OCI-LY1 (cell line): ENCODE results near the gene ITGA4.

ENCODE experiments used
- EZH2 ChIP-seq: fragments of 200-600 bp; sonication (generic), shearing (Covaris generic); IDR thresholded peaks from 2 replicates; pipeline ENCODE4 v1.8.0; 2017; ENCODE audit warnings: borderline replicate concordance, mixed run types, mild to moderate bottlenecking, antibody characterized with exemption, low read length, moderate library complexity, mixed read lengths
- TF ChIP-seq, protein P1 (sequence below): fragments of 200-600 bp; sonication (generic), shearing (Covaris generic); IDR thresholded peaks from 2 replicates; pipeline ENCODE4 v1.5.1; 2017; ENCODE audit warnings: mild to moderate bottlenecking, antibody characterized with exemption, low read length, moderate library complexity, mixed read lengths

GRCh38 chr2:181574321-181574720 lies 117.1 kb downstream of the ITGA4 start:
- TF ChIP-seq, protein P1, sequence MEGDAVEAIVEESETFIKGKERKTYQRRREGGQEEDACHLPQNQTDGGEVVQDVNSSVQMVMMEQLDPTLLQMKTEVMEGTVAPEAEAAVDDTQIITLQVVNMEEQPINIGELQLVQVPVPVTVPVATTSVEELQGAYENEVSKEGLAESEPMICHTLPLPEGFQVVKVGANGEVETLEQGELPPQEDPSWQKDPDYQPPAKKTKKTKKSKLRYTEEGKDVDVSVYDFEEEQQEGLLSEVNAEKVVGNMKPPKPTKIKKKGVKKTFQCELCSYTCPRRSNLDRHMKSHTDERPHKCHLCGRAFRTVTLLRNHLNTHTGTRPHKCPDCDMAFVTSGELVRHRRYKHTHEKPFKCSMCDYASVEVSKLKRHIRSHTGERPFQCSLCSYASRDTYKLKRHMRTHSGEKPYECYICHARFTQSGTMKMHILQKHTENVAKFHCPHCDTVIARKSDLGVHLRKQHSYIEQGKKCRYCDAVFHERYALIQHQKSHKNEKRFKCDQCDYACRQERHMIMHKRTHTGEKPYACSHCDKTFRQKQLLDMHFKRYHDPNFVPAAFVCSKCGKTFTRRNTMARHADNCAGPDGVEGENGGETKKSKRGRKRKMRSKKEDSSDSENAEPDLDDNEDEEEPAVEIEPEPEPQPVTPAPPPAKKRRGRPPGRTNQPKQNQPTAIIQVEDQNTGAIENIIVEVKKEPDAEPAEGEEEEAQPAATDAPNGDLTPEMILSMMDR: no peak
- no peak for TF ChIP-seq EZH2
